ENCODE measurements around the gene DNM1L.

The DNM1L gene

GRCh38 chr12:32679091-32679919, at the start of gene DNM1L:
Gene DNM1L, plus strand, starts transcription at chr12:32679301. Its CDS starts 63 bp downstream, at chr12:32679364.
- DNase-seq = peak; percentile 96
- peaks cover 22% of the 10 kb centered on the region for H3K36me3 ChIP-seq
- H3K27me3 ChIP-seq (ENCODE audit: insufficient read depth, low read depth, severe bottlenecking) = no peaks in the 10 kb centered on the region
- peak within 1 kb of the TSS; percentile 58 for H3K4me3 ChIP-seq (ENCODE audit: low read depth, low read length)
- peak within 1 kb of the TSS; percentile 85 for H3K27ac ChIP-seq
- H3K9me3 ChIP-seq (ENCODE audit: severe bottlenecking) = no peaks in the 10 kb centered on the region
- TF ChIP-seq CTCF (IDR thresholded peaks at IDR 0.05; ENCODE audit: low read depth, low read length) = no peak

GRCh38 chr12:32641287-32641901, 37.7 kb upstream of the DNM1L start:
- no peaks in the 10 kb centered on the region; the same call in 1 of the 2 replicates for H3K36me3 ChIP-seq

GRCh38 chr12:32644431-32644830, 34.7 kb upstream of the DNM1L start:
- TF ChIP-seq CTCF (IDR thresholded peaks at IDR 0.05; ENCODE audit: low read depth, low read length) = no peak
- H3K27ac ChIP-seq = no peak overlapping the region
- H3K4me3 ChIP-seq (ENCODE audit: low read depth, low read length) = no peak overlapping the region
- H3K9me3 ChIP-seq (ENCODE audit: severe bottlenecking) = no peaks in the 10 kb centered on the region
- no peak for DNase-seq
- no peaks in the 10 kb centered on the region for H3K36me3 ChIP-seq
- no peaks in the 10 kb centered on the region for H3K27me3 ChIP-seq (ENCODE audit: insufficient read depth, low read depth, severe bottlenecking)

More at GRCh38 chr12:32641287-32641901, 37.7 kb upstream of the DNM1L start:
- no peak for DNase-seq
- H3K9me3 ChIP-seq (ENCODE audit: severe bottlenecking) = no peaks in the 10 kb centered on the region
- TF ChIP-seq CTCF (IDR thresholded peaks at IDR 0.05; ENCODE audit: low read depth, low read length) = no peak
- H3K27ac ChIP-seq = no peak overlapping the region
- no peak overlapping the region for H3K4me3 ChIP-seq (ENCODE audit: low read depth, low read length)
- H3K27me3 ChIP-seq (ENCODE audit: insufficient read depth, low read depth, severe bottlenecking) = no peaks in the 10 kb centered on the region

GRCh38 chr12:32647275-32647674, 31.8 kb upstream of the DNM1L start:
- no peak for DNase-seq
- no peak overlapping the region for H3K27ac ChIP-seq
- no peaks in the 10 kb centered on the region for H3K27me3 ChIP-seq (ENCODE audit: insufficient read depth, low read depth, severe bottlenecking)
- no peak for TF ChIP-seq CTCF (IDR thresholded peaks at IDR 0.05; ENCODE audit: low read depth, low read length)
- H3K9me3 ChIP-seq (ENCODE audit: severe bottlenecking) = no peaks in the 10 kb centered on the region
- no peak overlapping the region for H3K4me3 ChIP-seq (ENCODE audit: low read depth, low read length)
- no peaks in the 10 kb centered on the region for H3K36me3 ChIP-seq

- TF ChIP-seq CTCF (IDR thresholded peaks at IDR 0.05; ENCODE audit: low read depth, low read length) = no peak
- no peak for DNase-seq
- no peaks in the 10 kb centered on the region for H3K27me3 ChIP-seq (ENCODE audit: insufficient read depth, low read depth, severe bottlenecking)
- no peaks in the 10 kb centered on the region for H3K9me3 ChIP-seq (ENCODE audit: severe bottlenecking)
- no peaks in the 10 kb centered on the region for H3K36me3 ChIP-seq
- H3K27ac ChIP-seq = no peak overlapping the region
- no peak overlapping the region for H3K4me3 ChIP-seq (ENCODE audit: low read depth, low read length)
These were observed 28.6 kb upstream of the DNM1L start for GRCh38 chr12:32650508-32650907.
